ENCODE results near the gene SYNE3.

DNA sequence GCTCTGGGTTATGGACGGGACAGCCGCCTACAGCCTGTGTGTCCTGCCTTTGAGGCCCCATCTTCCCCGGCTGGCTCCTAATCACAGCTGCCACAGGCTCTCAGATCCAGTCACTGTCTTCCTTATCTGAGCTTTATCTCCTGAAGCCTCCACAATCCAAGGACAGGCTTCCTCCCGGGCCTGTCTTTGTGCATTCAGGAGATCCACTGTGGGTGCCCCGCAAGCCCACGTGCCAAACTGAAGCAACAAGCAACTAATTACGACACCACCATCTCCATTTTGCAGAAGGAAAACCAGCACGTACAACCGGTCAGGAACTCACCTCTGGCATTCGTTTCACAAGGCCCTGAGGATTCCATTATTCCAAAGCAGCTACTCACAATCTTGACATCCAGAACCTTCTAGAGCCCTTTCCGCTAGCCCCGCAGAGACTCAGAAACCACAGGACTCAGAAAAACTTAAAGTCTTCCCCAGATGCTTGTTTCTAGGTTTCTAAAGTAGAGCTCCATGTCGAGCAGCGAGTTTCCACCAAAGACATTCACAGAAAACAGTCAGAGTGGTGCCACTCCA is 14.0 kb downstream of the SYNE3 start:
- TF ChIP-seq ZNF274 (IDR thresholded peaks at IDR 0.05; ENCODE audit: low read depth, low read length) = no peak
- TF ChIP-seq YY1 (IDR thresholded peaks at IDR 0.05; ENCODE audit: insufficient read depth, insufficient read length) = no peak
